ENCODE data around the gene KCTD17.

The KCTD17 gene

GRCh38 chr22:37051391-37052385, at the start of gene KCTD17:
Gene KCTD17, plus strand, starts transcription at chr22:37051742. Its CDS starts 19 bp downstream, at chr22:37051761.
- peak within 1 kb of the TSS; percentile 59 for H3K4me3 ChIP-seq (ENCODE audit: low read depth, low read length)
- in situ Hi-C loops (cut with HindIII; ENCODE audit: low sequenced_read_pairs) = no loop called here
- TF ChIP-seq CTCF (IDR thresholded peaks at IDR 0.05; ENCODE audit: low read depth, low read length) = no peak
- peak; percentile 64 for DNase-seq (ENCODE audit: low read depth, low spot score)

- in situ Hi-C loops (cut with HindIII; ENCODE audit: low sequenced_read_pairs) = no loop called here
- TF ChIP-seq CTCF (IDR thresholded peaks at IDR 0.05; ENCODE audit: low read depth, low read length) = no peak
- H3K4me3 ChIP-seq (ENCODE audit: low read depth, low read length) = no peak overlapping the region
- no peak for DNase-seq (ENCODE audit: low read depth, low spot score)
These were observed 49.7 kb upstream of the KCTD17 start for GRCh38 chr22:37001826-37002225.

GRCh38 chr22:37002633-37003032, 48.9 kb upstream of the KCTD17 start:
- DNase-seq (ENCODE audit: low read depth, low spot score) = no peak
- no peak overlapping the region for H3K4me3 ChIP-seq (ENCODE audit: low read depth, low read length)
- no peak for TF ChIP-seq CTCF (IDR thresholded peaks at IDR 0.05; ENCODE audit: low read depth, low read length)
- in situ Hi-C loops (cut with HindIII; ENCODE audit: low sequenced_read_pairs) = no loop called here

- no peak for DNase-seq (ENCODE audit: low read depth, low spot score)
- TF ChIP-seq CTCF (IDR thresholded peaks at IDR 0.05; ENCODE audit: low read depth, low read length) = no peak
- in situ Hi-C loops (cut with HindIII; ENCODE audit: low sequenced_read_pairs) = no loop called here
- no peak overlapping the region for H3K4me3 ChIP-seq (ENCODE audit: low read depth, low read length)
These were observed 43.9 kb upstream of the KCTD17 start for GRCh38 chr22:37007651-37008050.

- in situ Hi-C loops (cut with HindIII; ENCODE audit: low sequenced_read_pairs) = no loop called here
- TF ChIP-seq CTCF (IDR thresholded peaks at IDR 0.05; ENCODE audit: low read depth, low read length) = no peak
- no peak for DNase-seq (ENCODE audit: low read depth, low spot score)
- H3K4me3 ChIP-seq (ENCODE audit: low read depth, low read length) = no peak overlapping the region
These were observed 43.2 kb upstream of the KCTD17 start for GRCh38 chr22:37008365-37008764.

GRCh38 chr22:37009490-37009889, 42.1 kb upstream of the KCTD17 start:
- no peak for TF ChIP-seq CTCF (IDR thresholded peaks at IDR 0.05; ENCODE audit: low read depth, low read length)
- in situ Hi-C loops (cut with HindIII; ENCODE audit: low sequenced_read_pairs) = no loop called here
- DNase-seq (ENCODE audit: low read depth, low spot score) = no peak
- H3K4me3 ChIP-seq (ENCODE audit: low read depth, low read length) = no peak overlapping the region

All from astrocyte of the spinal cord (primary cell).